ENCODE data around the gene PDE7B.
A peak's percentile ranks its signal among the peaks of the same experiment; 100 is the strongest.

PDE7B gene

DNA sequence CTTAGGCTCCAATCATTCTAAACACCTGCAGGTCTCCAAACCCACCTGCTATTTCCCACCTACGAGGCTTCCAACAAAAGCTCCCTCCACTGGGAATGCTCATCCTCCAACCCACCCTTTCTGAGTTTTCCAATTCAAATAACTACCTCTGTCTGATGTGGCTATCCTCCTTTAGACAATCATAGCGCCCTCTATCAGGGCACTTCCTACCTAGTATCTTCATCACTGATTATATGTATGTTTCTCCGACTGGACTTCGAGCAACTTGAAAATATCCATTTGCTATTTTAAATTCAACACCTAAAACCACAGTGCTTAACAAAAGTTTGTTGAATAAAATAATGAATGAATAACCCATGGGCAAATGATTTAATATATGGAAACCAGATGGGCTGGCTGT lies 357.3 kb downstream of the PDE7B start:
- H3K36me3 ChIP-seq (replicated peaks) = no peaks in the 10 kb centered on the region
- DNase-seq = no peak
- no peaks in the 10 kb centered on the region for H3K27me3 ChIP-seq (replicated peaks)
- H3K27ac ChIP-seq = no peak overlapping the region
- in situ Hi-C loops (cut with HindIII; ENCODE audit: low pct_ligation_motif_present, low sequenced_read_pairs) = no loop called here
- H3K4me3 ChIP-seq (ENCODE audit: low read depth, low read length) = no peak overlapping the region
- TF ChIP-seq, protein P1, sequence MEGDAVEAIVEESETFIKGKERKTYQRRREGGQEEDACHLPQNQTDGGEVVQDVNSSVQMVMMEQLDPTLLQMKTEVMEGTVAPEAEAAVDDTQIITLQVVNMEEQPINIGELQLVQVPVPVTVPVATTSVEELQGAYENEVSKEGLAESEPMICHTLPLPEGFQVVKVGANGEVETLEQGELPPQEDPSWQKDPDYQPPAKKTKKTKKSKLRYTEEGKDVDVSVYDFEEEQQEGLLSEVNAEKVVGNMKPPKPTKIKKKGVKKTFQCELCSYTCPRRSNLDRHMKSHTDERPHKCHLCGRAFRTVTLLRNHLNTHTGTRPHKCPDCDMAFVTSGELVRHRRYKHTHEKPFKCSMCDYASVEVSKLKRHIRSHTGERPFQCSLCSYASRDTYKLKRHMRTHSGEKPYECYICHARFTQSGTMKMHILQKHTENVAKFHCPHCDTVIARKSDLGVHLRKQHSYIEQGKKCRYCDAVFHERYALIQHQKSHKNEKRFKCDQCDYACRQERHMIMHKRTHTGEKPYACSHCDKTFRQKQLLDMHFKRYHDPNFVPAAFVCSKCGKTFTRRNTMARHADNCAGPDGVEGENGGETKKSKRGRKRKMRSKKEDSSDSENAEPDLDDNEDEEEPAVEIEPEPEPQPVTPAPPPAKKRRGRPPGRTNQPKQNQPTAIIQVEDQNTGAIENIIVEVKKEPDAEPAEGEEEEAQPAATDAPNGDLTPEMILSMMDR (IDR thresholded peaks at IDR 0.05; ENCODE audit: low read depth, low read length, missing control alignments) = no peak

DNA sequence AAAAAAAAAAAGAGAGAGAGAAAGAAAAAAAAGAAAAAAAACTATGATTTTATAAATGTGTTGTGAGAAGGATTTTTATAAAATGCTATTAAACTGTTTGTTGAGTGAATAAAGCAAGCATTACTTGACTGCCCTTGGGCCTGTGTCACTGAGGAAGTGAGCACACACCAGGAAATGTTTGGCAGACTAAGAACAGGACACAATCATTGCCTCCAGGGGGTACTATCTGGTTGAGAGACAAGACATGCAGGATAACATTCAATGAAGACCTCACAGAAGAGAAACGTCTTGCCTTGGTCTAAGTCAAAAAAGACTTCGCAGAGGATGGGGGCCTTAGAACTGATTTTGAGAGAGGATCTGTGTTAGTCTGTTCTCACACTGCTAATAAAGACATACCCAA lies 358.0 kb downstream of the PDE7B start:
- H3K27me3 ChIP-seq (replicated peaks) = no peaks in the 10 kb centered on the region
- TF ChIP-seq, protein P1 (IDR thresholded peaks at IDR 0.05; ENCODE audit: low read depth, low read length, missing control alignments) = no peak
- H3K36me3 ChIP-seq (replicated peaks) = no peaks in the 10 kb centered on the region
- no peak for DNase-seq
- in situ Hi-C loops (cut with HindIII; ENCODE audit: low pct_ligation_motif_present, low sequenced_read_pairs) = no loop called here
- H3K4me3 ChIP-seq (ENCODE audit: low read depth, low read length) = no peak overlapping the region
- H3K27ac ChIP-seq = no peak overlapping the region

DNA sequence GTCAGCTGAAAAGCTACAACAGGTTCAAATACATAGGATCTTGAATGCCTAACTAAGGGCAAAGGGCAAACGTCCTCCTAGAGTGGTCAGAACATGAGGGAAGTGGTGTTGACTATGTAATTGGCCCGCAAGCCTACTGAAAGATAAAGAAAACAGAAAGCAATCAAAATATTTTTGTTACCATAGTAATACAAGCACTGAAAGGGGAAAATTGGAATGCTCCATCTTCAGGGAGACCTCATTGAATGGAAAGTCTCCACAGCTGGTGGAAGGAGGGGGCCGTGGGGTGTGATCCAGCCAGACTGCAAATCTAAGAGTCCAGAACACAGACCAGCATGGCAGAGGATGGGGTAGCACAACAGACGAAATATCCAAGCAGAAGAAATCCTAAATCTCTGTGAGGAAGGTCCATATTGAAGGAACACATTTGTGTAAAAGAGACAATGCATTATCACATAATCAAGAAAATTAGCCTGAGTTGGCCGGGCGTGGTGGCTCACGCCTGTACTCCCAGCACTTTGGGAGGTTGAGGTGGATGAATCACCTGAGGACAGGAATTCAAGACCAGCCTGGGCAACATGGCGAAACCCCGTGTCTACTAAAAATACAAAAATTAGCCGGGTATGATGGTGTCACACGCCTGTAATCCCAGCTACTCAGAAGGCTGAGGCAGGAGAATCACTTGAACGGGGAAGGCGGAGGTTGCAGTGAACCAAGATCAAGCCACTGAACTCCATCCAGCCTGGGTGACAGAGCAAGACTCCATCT lies 359.1 kb downstream of the PDE7B start:
- TF ChIP-seq, protein P1 (IDR thresholded peaks at IDR 0.05; ENCODE audit: low read depth, low read length, missing control alignments) = no peak
- in situ Hi-C loops (cut with HindIII; ENCODE audit: low pct_ligation_motif_present, low sequenced_read_pairs) = no loop called here
- peak; percentile 2 for DNase-seq
- Histone ChIP-seq H3K27ac (no peak overlapping the region), H3K27me3 (replicated peaks) (no peaks in the 10 kb centered on the region), H3K4me3 (ENCODE audit: low read depth, low read length) (no peak overlapping the region), H3K36me3 (replicated peaks) (no peaks in the 10 kb centered on the region)

DNA sequence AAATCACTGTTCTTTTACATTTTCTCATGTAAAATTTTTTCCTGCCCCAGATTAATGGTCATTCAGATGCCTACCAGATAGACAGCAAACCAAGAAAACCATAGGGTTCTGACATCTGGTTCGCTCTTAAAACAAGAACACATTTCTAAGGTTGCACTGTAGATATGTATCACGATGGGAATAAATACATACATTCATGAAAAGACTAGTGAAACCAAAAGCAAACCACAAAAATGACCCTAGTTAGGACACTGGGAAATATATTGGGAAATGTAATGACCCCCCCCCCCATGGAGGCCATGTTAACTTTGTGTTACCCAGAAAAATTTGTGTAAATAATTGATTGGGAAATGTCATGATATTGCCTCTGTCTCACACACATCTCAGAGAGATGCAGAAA lies 361.1 kb downstream of the PDE7B start:
- Histone ChIP-seq H3K36me3 (replicated peaks) (no peaks in the 10 kb centered on the region), H3K4me3 (ENCODE audit: low read depth, low read length) (no peak overlapping the region), H3K27me3 (replicated peaks) (no peaks in the 10 kb centered on the region), H3K27ac (no peak overlapping the region)
- in situ Hi-C loops (cut with HindIII; ENCODE audit: low pct_ligation_motif_present, low sequenced_read_pairs) = no loop called here
- TF ChIP-seq, protein P1 (IDR thresholded peaks at IDR 0.05; ENCODE audit: low read depth, low read length, missing control alignments) = no peak
- no peak for DNase-seq

DNA sequence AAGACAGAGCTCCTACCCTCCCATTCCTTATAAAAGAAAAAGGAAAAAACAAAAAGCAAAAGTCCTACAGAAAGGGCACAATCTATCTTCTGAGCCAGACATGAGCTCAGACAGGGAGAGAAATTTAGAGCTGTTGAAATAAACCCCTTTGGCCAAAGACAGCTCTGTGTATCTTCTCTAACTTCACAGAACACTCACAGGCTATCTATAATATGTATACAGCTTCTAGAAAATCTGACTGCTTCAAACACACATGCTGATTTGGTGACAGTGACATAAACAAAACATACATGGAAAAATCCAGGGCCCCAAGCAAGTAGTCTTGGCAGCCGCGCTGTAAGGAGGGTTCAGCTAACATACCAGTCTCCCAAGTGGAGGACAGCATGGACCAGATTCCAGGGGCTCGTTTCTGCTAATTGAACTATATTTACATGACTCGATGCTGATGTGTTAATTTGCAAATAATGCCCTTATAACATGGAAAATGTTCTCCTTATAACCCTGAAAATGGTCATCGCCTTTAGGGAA lies 361.6 kb downstream of the PDE7B start:
- DNase-seq = no peak
- Histone ChIP-seq H3K4me3 (ENCODE audit: low read depth, low read length) (no peak overlapping the region), H3K27ac (no peak overlapping the region), H3K27me3 (replicated peaks) (no peaks in the 10 kb centered on the region), H3K36me3 (replicated peaks) (no peaks in the 10 kb centered on the region)
- in situ Hi-C loops (cut with HindIII; ENCODE audit: low pct_ligation_motif_present, low sequenced_read_pairs) = no loop called here
- TF ChIP-seq, protein P1 (IDR thresholded peaks at IDR 0.05; ENCODE audit: low read depth, low read length, missing control alignments) = no peak

All from brain microvascular endothelial cell (primary cell).